Frontal cortex (tissue), 4 donors: ENCODE results near the gene ETNK2. TPM values are rescaled to one million over a fixed set of nuclear protein-coding genes. Genes with fewer than 3 reads are reported as not detected.

Source experiments
- DNase-seq, 2 donors: peaks; one replicate each; pipeline ENCODE4 v3.0.0; 2012; ENCODE audit warnings: low spot score in 2 of 2
- FAIRE-seq: peaks from 2 replicates; lab custom pipeline; 2012; peaks lifted over from hg19 to GRCh38; lab: Jason Lieb, UNC
- total RNA-seq: library from RNA; depleted of rRNA; stranded (reverse); fragments of >200 nt; gene quantifications from one replicate; pipeline ENCODE4 v1.2.3, GENCODE V29; 2014
- donor health status: control.
- donor health status: control.
- donor health status: control.

The ETNK2 gene
- total RNA-seq, 1 donor from 2014 or later = 31.0 TPM

DNA sequence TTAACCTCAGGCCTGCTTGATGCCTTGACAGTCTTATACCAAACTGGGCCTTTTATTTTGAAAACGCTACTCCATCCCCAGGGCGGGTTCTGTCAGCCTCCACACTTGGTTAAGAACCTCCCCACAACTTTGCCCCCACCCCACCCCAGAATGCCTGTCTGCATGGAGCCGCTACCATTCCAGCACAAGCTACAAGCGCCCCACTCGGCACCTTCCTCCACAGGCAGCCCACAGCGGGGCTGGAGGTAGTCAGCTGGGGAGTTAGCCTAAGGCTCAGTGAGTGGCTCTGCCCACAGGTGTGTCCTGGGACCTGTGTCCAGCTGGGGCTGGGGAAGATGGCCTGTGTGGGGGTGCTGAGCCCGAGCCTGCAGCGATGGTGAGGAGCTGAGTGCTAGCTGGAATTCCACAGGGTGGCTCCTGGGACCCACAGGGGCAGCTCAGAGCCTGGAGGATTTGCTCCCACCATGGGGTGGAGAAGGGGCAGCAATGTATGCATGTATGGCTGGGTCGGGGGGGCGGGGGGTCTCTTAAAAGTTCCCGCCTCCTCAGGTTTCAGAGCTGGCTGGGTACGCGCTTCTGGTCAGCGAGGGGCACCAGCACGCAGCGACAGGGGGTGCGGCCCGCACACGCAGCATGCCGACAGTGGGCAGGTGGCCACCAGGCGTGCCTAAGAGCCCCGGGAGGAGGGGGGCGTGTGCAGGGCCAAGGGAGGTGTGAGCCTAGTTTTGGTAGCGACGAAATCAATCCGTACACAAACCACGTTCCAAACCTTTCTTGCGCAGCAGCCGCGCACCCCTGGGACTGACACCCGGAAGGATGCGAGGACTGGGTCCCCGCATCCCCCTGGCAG is 917 bp downstream of the ETNK2 start:
- DNase-seq (no peak), FAIRE-seq (no peak)

DNA sequence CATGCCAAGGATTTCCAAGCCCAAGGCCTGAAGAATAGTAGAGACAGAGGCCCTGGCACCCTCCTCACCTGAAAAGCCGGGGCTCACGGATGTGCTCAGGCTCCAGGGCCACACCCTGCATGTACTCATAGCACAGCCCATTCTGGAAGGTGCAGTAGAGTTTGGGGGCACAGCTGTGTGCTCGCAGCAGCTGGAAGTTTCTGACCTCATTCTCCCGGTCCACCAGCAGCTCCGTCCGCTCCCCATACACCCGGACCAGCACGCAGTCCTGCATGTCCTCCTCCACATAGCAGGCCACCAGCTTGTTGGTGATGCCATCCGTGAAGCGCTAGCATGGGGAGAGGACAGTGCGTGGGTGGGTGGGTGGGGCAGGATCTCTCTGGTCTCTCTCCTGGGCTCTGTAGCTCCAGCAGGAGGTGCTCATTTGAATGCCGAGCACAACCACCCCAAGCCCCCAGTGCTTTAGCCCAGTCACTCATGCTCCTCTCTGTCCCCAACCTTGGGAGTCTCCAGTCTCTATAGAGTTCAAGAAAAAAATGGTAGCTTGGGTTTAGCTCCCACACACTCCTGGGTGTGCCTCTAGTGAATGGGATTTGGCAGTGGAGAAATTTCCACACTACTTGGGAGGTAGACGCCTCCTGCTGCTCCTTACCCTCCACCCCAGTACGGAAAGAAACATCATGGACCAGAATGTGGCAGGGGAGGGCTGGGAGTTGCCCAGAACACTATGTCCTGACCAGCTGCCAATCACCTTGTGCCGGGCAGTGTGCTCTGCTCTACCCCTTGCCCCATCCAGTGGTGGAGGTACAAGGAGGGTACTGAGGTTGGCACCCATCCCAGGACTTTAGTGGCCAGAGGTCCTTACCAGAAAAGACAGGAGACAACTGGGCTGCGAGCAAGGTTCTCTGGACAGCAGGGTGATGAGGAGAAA is 1.9 kb downstream of the ETNK2 start:
- FAIRE-seq (no peak), DNase-seq (no peak)

DNA sequence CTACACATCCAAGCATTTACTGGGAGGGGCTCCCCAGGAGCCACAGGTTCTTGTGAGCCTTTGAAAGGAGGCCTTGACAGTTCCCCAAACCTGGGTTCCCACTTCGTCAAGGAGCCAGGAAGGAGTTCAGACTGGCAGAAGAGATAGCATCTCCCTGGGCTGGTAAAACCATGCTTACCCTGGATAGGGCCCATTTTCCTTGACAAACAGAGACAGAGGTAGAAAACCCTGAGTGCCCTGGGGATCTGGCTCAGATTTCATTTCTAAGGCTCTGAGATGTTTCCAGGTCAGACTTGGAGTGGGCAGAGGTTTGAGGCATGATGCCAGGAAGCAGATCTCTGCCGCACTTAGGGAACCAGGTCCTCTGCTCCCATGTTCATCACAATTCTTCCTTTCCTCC is 2.7 kb downstream of the ETNK2 start:
- no peak for FAIRE-seq
- DNase-seq = no peak

DNA sequence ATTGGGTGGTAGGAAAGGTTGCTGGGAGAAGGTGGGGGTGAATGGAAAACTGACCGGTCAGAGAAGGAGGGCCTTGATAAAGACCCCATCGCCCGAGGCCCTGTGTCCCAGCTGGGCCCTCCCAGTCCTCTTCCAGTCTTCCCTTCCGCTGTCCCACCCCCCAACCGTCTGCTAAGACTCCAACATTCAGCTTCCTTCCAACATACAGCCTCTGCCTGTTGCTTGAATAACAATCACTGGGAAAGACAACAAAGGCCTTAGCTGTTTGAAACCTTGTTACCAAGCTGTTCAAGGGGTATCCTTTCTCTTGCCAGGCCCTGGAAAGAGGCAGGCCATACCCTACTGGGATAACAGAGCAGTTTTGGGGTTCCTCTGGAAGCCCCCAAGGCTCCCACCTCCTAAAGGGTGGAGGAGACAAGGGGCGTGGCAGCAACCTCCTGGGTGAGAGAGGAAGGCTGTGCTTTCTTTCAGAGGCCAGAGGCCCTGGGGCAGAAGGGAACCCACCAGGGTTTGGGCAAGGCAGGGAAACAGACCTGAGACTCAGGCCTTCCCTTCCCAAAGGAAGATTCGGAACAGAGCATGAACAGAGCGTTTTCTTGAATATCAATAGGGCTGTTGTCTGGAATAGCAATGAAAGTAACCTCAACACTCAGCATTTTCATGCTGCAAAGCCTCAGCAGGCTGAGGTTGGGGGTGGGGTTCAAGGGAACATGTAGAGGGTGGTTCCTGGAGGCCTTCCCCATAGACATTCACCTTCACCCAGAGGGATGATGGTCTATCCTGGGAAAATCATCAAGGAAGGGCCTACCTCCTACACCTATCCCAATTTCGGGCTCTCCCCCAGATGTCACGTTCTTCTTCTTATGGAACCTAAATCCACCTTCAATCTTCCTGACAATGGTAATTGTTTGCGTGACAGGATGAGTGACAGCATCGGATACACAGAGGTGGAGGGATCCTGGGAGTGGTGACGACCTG is 4.1 kb downstream of the ETNK2 start:
- FAIRE-seq (no peak), DNase-seq (no peak)

DNA sequence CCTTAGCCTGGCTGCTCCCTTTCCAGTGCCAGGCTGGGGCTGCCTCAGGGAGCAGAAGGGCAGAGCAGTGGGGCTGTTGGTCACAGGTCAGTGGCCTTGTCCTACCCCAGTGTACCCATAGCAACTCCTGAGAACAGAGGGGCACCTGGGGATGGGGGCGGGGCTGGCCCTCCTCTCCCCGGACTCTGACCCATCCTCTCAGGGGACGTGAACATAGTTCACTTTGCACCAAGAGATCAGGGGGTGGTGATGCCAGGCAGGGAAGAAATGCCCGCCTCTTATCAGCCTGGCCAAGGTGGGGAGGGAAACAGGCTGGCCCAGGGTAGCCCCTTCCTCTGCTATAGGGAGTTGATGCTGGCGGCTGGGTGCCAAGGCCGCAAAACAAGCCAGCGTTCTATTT is 4.9 kb downstream of the ETNK2 start:
- FAIRE-seq (no peak), DNase-seq (no peak)

DNA sequence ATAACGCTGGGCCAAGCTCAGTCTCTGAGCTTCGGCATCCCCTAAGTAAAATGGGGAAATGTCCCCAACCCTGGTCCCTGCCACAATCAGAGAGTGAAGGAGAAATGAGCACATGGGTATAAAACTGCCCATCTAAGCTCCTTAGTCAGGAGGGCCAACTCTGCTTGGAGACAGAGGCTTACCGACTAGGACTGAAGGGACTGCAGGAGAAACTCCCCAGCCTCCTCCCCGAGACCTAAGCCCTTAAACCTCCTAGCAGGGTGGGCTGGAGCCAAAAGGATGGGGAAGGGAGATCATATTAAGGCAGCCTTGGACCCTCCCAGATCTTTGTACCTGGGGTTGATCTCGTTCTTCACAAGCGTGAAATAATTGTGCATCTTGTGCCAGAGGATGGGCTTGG is 5.5 kb downstream of the ETNK2 start:
- DNase-seq (no peak), FAIRE-seq (no peak)

DNA sequence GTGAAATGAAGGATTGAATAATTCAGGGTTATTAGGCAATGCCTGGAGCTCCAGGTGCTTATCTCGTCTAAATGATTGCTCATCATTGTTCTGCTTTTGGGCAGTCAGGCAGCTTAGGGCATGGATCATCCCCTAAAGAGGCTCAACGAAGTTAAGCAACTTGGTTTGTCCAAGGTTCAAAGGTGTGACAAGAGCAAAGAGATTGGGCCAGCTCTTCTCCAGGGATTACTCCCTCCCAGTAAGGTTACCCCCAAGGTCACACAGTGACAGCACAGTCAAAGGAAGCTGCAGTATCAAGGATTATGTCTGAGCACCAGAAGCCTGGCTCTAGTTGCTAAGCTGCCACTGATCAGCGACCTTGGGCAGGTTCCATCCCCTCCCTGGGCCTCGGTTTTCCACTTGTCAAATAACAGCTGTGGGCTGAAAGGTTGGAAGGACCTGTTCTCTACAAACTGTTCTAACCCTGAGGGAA is 6.8 kb downstream of the ETNK2 start:
- FAIRE-seq (no peak), DNase-seq (no peak)

DNA sequence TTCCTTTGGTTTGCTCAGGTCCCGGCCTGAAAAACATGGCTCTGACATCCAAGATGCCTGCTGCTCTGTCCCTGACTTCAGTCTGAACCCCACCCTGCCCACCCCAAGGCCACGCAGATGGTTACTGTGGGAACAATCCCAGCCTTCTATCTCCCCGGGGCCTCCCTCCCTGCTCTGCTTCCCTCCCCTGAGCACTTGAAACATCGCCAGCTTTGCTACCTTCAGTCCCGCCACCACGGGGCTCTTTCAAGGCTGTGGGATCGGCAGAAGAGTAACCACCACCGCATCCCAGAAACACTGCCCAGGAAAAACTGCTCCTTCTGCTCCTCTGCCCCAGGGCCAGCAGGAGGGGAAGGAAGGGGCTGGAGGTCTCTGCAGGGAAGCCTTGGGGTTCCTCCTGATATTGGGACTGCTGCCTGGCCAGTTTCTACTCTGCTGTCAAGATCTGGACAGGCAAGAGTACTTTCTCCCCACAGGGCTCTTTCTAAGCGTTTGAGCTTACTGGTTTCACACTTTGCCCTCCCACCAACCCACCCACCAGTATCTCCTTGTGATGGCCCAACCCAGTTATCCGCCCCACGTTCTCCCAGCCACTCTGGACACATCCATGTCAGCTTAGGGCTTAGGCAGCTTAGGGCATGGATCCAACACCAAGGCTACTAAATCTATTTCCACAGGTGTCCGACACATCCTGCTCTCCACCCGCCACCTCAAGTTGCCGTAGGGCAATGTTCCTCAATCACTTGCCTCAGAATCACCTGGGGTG is 8.4 kb downstream of the ETNK2 start:
- no peak for FAIRE-seq
- no peak for DNase-seq

DNA sequence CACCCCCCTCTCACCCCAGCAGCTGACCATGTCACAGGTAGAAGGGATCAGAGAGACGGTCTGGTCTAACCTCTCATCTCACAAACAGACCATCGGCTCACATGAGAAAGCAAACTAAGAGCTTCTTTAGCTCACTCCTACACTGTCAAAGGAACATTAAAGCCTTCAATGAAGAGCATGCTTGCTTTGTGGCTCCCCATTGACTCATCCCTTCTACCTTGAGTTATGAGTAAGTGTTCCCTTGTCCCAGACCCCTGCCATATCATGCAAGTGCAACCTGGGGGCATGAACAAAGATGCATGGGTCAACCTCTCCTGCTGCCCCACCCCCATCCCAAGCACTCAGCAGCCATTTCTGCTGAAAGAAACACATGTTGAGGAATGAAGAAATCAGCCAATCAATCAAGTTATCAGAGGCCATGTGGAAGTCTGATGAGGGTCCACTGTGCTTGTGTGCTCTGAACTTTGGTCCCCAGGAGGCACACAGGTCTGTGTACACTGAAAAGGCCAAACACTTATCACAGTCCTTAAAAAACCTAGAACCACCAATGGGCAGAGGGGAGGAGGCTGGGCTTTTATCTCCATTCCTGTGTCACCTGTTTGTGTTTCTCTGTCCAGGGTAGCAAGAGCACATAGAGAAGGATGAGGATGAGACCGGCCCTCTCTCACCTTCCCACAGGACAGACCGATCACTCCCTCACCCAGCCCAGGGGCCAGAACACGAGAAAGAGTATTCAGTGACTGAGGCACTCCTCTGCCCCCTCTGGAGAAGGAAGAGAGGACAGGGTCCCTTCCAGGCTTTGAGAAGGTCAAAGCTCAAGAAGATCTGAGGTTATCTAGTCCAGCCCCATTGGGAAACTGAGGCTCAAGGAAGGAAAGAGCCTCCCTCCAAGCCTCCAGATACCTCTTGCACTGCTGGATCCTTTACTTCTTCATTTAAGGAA is 9.5 kb downstream of the ETNK2 start:
- no peak for FAIRE-seq
- no peak for DNase-seq

DNA sequence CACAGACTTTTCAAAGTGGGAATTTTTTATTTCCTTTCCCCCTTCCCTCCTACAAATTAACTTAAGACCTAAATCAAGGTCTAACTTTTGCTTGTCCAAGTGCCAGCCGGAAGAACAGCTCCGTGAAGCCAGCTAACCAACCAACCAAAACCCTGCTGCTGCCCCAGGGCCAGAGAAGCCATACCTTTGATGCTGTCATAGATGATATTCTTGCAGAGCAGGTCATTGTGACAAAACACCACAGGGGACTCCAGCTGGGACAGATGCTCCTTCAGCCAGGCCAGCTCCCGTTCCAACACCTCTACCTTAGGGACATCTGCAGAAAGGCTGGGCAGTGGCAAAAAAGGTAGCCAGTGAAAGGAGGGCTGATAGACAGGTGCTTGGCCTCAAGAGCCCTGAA is 10.7 kb downstream of the ETNK2 start:
- DNase-seq (no peak), FAIRE-seq (no peak)

DNA sequence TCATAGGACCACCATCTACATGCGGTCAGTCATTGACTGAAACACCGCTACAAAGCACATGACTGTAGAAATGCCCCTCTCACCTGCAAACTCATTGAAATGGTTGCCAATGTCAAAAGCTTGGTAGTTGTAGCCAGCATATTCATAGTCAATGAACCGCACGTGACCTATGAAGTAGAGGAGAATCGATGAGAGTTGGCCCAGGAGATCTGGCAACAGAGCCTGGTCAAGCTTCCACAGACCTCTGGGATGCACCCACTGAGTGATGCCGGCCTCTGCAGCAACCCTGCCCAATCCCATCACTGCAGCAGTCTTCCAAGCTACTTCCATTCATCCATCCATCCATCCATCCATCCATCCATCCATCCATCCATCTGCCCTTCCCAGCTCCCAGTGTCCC is 11.9 kb downstream of the ETNK2 start:
- DNase-seq (no peak), FAIRE-seq (no peak)

DNA sequence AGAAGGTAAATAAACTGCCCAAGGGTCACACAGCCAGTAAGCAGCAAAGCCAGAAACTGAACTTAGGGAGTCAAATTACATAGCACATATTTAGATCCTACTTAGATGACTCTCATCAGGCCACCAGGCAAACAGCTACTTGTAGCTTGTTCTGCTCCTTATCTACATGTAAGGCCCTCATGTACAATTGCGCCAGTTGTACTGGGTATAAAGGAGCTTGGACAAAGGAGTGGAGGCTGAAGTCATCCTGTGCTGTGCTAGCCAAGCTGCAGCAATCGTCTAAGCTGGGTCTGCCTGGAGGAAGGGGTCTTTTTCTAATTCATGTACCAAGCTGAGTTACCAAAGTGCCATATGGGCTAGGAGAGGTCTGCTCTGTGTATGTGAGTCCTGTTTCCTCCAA is 12.8 kb downstream of the ETNK2 start:
- FAIRE-seq = no peak

DNA sequence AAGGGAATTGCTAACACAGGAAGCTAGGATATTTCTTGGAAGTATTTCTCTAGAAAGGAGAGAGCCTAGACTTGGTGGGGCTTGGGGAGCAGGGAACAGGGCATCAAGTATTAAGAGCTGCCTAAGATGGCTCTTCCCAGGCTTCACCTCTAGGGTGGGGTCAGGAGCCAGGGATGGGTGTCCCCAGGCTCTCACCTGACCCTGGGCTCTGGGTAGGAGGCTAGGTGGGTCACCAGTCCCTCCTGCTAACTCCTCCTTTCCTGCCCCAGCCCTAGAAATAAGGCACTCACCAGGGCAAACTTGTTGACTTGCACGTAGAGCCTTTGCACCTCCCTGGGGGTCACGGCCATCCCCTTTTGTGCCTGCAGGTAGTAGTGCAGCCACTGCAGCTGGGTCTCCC is 15.0 kb downstream of the ETNK2 start:
- DNase-seq (no peak), FAIRE-seq (no peak)

More for the DNA sequence above, 12.8 kb downstream of the ETNK2 start:
- DNase-seq = no peak

DNA sequence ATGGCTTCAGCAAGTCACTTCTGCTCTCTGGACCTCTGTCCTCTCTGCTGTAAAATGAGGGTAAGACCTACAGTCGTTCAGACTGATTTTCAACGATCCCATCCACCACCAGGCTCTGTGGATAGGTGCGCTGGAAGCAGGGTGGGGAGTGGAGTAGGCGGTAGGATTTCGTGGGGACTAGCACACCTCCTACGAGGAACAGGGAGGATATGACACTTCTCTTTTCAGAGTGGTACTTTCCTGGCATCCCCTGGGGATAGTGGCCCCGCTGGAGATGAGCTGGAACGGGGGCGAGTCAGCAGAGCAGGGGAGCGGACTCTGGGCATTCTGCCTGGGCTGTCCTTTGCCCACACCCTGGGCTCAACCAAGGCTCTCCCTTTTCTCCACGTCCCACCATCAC is 17.7 kb downstream of the ETNK2 start:
- no peak for DNase-seq

DNA sequence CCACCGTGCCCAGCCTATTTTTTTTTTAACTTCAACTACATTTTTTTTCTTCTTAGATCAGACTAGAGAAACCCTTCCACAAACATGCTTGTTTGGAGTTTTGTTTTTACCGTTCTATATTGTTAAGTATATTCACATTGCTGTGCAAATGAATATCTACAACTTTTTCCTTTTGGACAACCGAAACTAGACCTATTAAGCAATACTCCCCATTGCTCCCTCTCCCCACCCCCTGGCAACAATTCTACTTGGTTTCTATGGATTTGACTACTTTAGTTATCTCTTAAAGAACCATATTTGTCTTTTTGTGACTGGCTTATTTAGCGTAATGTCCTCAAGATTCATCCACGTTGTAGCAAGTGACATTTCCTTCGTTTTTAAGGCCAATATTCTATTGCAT is 19.1 kb downstream of the ETNK2 start:
- DNase-seq (no peak), FAIRE-seq (no peak)

More for the DNA sequence above, 17.7 kb downstream of the ETNK2 start:
- FAIRE-seq = no peak

DNA sequence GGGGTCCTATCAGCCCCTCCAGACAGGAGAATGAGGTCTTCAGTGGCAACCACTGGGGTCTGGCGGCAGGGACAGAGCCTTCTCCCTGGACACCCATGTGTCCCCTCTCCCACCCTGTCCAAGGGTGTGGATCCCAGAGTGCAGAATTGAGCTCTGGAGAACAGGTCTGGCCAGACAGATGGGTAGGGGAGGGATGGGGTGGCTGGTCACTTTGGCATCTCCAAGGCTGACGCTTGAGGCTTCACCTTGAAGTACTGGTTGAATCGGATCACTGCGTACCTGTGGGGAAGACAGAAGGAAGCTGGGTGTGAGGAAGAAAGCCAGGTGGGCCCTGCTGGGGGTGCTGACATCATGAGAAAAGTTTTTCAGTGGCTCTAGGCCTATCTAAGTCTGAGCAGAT is 19.9 kb downstream of the ETNK2 start:
- FAIRE-seq (no peak), DNase-seq (no peak)

DNA sequence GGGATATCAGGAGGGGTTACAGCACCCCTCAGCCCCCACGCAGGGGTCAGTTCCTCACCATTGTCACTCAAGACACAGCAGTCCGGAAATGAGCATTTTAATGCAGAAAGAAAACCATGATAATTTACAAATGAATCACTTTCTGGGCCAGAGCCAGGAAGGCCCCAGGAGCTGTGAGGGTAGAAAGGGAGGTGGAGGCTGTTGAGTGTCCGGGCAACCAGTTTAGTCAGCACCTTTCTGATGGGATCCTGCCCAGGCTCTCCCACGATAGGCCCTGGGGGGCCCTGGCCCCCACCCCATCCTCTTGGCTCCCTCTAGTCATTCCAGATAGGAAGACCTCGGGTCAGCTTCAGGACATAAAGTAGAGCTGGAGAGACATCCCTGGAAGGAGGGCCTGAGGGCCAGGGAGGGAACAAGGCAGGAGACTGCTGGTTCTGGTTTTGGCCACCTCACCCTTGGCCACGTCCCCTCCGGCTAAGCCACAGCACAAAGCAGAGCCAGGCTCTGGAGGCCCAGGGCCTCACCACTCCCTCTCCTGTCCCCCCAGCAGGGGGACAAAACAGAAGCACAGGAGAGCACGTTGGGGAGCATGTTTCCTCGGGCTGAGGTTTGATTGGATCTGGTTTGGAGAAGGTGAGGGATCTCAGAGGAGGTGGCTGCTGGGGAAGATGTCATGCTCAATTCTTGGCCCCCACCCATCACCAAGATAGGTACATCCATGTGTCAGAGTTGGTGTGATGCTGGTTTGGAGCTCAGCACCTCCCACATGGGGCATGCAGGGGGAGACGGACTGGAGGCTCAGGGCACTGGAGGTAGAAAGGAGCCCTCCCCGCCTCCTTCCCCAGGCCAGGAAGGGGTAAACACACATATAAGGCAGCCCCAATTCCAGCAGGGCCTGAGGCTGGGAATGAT is 20.6 kb downstream of the ETNK2 start:
- FAIRE-seq (no peak), DNase-seq (no peak)
